Posterior cingulate gyrus (tissue), 11 donors: ENCODE measurements around the gene NAPEPLD.
"Not testable (repeated sequence)": the region's sequence is repeated elsewhere in the genome, so short reads cannot be mapped to it uniquely, and the experiment has no call there.

Experiments
- DNase-seq, 10 donors: peaks; one replicate each; pipeline versions ENCODE4 v3.0.0 to v3.0.0-alpha.2; 2020 to 2021; ENCODE audit warnings: mixed read lengths in 3 of 10
- intact Hi-C: fragments of 100-400 bp; cut with DNase I; formaldehyde crosslinking; loops from one replicate; pipeline ENCODE4 v1.15.1; 2023

NAPEPLD gene

DNA sequence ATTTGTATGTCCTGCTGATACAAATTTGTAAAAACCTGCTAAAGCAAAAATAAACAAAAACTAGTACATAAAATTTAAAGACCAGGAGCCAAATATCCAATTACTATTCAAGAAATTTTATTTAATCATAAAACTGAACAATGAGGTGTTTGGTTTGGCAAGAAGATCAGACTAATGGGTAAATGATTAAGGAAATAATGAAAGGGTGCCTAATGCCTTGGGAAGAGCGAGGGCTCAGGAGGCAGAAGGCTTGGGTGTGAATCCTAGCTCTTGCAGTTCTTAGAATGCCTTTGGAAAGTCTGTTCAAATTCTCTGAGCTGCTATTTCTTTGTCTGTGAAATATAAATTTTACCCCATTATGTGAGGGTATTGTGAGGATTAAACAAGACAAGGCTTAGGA, 32.4 kb downstream of the NAPEPLD start:
- intact Hi-C loops, result no loop called here
- no peak for DNase-seq

DNA sequence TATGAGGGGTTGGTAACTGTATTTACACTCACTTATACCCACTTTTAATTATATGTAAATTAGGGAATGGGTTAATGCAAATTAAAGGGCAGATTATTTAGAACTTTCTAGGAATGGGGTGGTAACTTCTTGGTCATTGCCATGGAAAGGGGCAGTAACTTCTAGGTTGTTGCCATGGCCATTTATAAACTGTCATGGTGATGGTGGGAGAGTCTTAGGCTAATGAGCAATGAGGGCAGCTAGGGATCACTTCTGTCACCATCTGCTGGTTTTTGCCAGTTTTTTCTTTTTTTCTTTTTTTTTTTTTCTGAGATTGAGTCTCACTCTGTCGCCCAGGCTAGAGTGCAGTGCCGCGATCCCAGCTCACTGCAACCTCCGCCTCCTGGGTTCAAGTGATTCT, 33.1 kb downstream of the NAPEPLD start:
- intact Hi-C loops, result no loop called here
- no peak for DNase-seq

GRCh38 chr7:103114576-103115008, 34.3 kb downstream of the NAPEPLD start:
- no peak for DNase-seq
- intact Hi-C loops, result no loop called here

DNA sequence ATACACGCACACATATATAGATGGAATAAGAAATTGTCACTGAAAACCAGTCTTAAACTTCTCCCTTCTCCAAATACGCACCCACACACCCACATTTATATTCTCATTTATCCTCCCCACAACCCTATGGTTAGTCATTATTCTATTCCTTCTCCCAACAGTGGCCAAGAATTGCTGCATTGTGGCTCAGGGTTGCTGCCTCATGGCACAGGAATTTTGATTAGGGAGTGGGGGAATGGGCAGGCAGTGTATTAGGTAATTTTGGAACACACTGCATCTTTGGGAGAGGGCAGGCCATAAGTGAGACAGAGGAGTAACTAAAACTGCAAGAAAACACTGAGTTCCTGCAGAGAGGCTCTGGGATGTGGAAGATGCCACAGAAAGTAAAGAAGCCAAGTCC, 35.7 kb downstream of the NAPEPLD start:
- intact Hi-C loops, result no loop called here
- DNase-seq, result no peak

- intact Hi-C loops, DNase-seq: not testable (repeated sequence)
Measured at GRCh38 chr7:103106703-103107070, 42.2 kb downstream of the NAPEPLD start.

GRCh38 chr7:103106005-103106702, 42.7 kb downstream of the NAPEPLD start:
- intact Hi-C loops, result no loop called here
- DNase-seq, result peak in 1 of 10 donors; percentile 59

DNA sequence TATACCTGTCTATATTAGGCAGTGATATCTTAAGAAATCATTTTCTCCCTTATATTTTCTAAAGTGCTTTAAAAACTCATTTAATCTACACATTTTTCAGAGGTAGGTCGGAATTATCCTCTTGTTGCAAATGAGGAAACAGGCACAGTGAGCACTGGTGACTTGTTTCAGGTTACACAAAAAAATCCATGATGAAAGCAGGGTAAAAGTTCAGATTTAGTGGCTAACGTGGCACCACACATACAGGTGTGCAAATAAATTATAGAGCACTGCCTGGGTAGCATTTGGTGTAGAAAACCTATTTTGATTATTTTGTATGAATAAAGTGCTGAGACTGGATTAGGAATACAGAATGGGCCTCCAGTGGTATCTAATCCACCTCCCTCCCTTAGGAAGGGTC, 47.4 kb downstream of the NAPEPLD start:
- intact Hi-C loops, result no loop called here
- DNase-seq, result no peak

DNA sequence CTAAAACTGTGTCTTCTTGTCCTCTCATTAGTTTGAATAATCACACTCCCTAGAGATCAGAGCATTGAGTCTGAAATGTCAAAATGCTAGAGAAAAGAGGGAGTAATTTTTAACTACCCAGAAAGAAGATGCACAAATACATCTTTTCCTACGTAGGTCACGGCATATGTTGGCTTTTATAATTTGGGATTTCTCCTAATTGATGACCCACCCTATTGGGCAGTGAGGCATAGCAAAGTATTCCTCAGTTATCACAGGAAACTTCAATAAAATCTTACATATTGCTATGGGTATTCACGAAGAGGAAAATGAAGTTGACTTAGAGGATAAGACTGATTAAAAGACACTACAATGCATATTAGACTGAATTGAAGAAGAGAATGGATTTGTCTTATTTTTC, 48.6 kb downstream of the NAPEPLD start:
- intact Hi-C loops, result no loop called here

DNA sequence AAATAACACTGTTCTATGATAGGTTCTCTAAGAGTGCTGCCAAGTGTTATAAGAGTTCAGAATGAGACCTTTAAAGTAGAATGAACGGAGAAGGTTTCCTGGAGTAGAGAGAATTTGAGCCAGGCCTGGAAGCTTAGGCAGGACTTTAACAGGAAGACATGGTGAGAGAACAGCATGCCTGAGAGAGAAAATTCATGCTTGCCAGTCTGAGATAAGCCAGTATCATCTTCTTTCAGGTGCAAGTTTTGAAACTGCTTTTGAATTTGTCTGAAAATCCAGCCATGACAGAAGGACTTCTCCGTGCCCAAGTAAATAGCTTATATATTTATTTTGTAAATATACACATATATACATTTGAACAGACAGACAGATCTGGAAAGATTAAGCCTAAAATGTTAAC, 51.9 kb downstream of the NAPEPLD start:
- DNase-seq, result no peak
- intact Hi-C loops, result no loop called here

More for the DNA sequence above, 48.6 kb downstream of the NAPEPLD start:
- no peak for DNase-seq

DNA sequence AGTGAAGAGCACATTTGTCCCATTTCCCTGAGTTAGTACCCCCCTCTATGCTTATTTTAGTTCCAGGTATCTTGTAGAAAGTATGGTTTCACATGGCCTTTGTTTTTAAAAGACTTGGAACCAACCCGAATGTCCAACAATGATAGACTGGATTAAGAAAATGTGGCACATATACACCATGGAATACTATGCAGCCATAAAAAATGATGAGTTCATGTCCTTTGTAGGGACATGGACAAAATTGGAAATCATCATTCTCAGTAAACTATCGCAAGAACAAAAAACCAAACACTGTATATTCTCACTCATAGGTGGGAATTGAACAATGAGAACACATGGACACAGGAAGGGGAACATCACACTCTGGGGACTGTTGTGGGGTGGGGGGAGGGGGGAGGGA, 53.3 kb downstream of the NAPEPLD start:
- DNase-seq, intact Hi-C loops: not testable (repeated sequence)

DNA sequence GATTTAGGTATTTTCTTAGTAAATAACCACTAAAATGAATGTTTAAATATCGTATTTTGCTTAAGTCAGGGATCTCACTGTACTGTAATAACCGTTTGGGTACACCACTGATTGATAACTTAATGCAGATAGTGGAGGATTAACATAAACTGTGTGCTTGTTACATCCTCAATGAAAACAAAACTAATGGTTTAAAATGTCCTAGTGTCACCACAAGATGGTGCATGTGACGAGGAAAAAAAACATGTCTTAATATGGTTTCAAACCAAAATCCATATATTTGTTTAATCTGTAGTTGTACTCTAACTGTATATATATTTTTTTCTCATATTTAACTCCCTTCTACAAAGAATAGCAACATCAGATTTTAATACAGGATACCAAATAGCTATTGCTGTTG, 54.8 kb downstream of the NAPEPLD start:
- DNase-seq, result no peak
- intact Hi-C loops, result no loop called here

GRCh38 chr7:103093429-103093828, 55.5 kb downstream of the NAPEPLD start:
- no peak for DNase-seq
- intact Hi-C loops, result no loop called here

GRCh38 chr7:103092321-103092720, 56.6 kb downstream of the NAPEPLD start:
- intact Hi-C loops, result not testable (repeated sequence)

GRCh38 chr7:103083210-103083609, 65.7 kb downstream of the NAPEPLD start:
- intact Hi-C loops, result no loop called here
- DNase-seq, result no peak

More at GRCh38 chr7:103092321-103092720, 56.6 kb downstream of the NAPEPLD start:
- not testable (repeated sequence) for DNase-seq

DNA sequence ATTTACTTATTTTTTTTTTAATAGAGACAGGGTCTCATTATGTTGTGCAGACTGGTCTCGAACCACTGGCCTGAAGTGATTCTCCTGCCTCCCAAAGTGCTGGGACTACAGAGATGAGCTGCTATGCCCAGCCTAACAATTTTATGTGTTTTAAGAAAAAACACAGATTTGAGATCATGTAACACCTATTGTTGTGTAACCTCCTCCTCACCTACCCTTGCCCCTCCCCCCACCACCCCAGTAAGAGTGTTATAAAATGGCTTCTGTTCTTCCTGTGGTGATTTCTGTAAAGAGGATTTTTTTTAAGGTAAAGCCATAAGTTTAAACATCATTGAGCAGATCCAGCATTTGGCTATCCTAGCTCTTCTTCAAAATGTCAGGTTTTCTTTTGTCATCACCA, 66.4 kb downstream of the NAPEPLD start:
- intact Hi-C loops, result no loop called here
- no peak for DNase-seq

- intact Hi-C loops, result no loop called here
- no peak for DNase-seq
Measured at GRCh38 chr7:103080923-103081322, 68.0 kb downstream of the NAPEPLD start.

DNA sequence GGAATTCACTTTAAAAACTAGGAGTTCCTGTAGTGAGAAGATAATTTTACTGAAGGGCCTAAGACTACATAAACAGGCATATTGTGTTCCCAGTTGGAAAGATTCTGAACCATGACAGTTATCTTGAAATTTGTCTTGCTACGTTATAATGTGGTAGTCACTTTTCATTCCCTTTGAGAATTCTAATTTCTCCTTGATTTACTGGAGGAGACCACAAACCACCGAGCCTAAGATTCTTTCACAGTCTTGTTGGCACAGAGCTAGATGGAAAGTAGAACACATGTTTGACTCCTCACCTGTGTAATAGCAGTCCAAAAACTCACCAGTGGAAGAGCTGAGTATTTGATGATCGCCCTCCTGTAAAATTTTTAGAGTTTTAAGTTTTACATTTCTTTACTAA, 69.1 kb downstream of the NAPEPLD start:
- no peak for DNase-seq
- intact Hi-C loops, result loop anchor here (5.0 kb wide), 1 partner anchor 67 kb away; the partner anchor contains the start of gene NAPEPLD

DNA sequence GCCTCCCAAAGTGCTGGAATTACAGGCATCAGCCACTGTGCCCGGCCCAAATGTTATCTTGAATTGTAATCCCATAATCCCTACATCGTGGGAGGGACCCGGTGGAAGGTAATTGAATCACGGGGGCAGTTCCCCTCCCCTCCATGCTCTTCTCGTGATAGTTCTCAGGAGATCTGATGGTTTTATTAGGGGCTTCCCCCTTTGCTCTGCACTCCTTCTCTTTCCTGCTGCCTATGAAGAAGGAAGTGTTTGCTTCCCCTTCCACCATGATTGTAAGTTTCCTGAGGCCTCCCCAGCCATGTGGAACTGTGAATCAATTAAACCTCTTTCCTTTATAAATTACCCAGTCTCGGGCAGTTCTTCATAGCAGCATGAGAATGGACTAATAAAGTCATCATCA, 70.7 kb downstream of the NAPEPLD start:
- not testable (repeated sequence) for DNase-seq
- intact Hi-C loops, result loop anchor here (5.0 kb wide), 1 partner anchor 69 kb away; the partner anchor contains the start of gene NAPEPLD

DNA sequence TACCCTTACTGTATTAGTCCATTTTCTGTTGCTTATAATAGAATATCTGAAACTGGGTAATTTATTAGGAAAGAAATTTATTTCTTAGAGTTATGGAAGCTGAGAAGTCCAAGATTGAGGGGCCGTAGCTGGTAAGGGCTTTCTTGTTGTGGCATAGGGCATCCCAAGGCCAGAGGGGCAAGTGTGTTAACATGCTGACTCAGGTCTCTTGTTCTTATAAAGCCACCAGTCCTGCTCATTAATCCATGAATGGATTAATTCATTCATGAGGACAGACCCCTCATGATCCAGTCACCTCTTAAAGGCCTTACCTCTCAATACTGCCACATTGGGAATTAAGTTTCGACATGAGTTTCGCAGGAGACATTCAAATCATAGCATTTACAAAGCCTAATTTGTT, 71.6 kb downstream of the NAPEPLD start:
- intact Hi-C loops, result loop anchor here (5.0 kb wide), 1 partner anchor 70 kb away; the partner anchor contains the start of gene NAPEPLD
- DNase-seq, result no peak

DNA sequence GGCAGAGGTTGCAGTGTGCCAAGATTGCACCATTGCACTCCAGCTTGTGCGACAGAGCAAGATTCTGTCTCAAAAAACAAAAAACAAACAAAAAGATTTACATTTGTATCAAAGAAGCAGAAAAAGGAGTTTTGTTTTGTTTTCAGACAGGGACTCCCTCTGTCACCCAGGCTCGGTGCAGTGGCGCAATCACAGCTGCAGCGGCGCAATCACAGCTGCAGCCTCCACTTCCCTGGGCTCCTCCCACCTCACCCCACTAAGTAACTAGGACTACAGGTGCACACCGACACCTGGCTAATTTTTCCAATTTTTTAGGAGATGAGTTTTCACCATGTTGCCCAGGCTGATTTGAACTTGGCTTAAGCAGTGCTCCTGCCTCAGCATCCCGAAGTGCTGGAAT, 72.1 kb downstream of the NAPEPLD start:
- DNase-seq, result peak in 2 of 10 donors; percentile 28 to 85
- intact Hi-C loops, result loop anchor here (5.0 kb wide), 1 partner anchor 71 kb away; the partner anchor contains the start of gene NAPEPLD

DNA sequence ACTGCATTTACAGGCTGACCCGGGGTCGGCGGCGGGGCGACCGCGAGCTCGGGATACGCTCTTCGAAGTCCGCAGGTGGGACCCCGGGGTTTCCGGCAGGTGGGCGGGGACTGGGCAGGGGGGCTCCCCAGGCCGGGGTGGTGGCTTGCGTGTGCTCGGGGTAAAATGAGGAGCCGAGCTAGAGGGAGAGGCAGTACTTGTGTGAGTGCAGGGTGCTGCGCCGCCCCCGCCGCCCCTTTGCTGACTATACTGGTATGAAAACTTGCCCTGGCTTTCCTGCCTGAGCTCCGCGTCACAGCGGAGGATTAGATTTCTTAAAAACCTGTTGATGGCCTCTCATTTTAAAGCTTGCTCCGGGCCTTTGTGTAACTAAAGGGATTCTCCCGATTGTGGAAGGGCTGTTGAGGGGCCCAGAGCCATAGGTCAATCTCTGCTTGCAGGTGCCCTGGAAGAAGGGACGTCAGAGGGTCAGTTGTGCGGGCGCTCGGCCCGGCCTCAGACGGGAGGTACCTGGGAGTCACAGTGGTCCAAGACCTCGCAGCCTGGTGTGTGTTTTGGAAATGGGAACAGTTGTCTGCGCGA, 73.5 kb downstream of the NAPEPLD start:
- DNase-seq, result peak in 9 of 10 donors; percentile 14 to 89 (median 54)
- intact Hi-C loops, result loop anchor here (5.0 kb wide), 1 partner anchor 72 kb away; the partner anchor contains the start of gene NAPEPLD
